ENCODE results near the gene SULT1A2.
"Not testable (repeated sequence)": the region's sequence is repeated elsewhere in the genome, so short reads cannot be mapped to it uniquely, and the experiment has no call there.

Gene SULT1A2

GRCh38 chr16:28589930-28590329 lies 6.9 kb downstream of the SULT1A2 start:
- DNase-seq: no peak

GRCh38 chr16:28589069-28589468 lies 7.8 kb downstream of the SULT1A2 start:
- DNase-seq: no peak

GRCh38 chr16:28587386-28587785 lies 9.5 kb downstream of the SULT1A2 start:
- no peak for DNase-seq

DNA sequence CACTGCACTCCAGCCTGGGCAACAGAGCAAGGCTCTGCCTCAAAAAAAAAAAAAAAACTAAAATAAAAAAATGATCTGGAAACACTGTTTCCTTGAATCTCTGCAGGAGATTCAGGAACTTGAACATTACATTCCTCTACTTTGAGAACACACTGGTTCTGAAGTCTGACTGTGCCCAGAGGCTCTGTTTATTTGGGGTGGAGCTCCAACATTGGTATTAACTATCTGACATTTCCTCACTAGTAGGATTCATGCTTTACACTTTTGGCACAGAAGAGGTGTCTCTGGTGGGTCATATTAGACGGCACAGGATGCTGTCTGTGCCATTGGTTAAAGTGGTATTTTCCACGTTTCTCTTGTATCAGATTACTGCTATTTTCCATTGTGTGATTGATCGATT lies 10.4 kb downstream of the SULT1A2 start:
- DNase-seq: no peak

DNA sequence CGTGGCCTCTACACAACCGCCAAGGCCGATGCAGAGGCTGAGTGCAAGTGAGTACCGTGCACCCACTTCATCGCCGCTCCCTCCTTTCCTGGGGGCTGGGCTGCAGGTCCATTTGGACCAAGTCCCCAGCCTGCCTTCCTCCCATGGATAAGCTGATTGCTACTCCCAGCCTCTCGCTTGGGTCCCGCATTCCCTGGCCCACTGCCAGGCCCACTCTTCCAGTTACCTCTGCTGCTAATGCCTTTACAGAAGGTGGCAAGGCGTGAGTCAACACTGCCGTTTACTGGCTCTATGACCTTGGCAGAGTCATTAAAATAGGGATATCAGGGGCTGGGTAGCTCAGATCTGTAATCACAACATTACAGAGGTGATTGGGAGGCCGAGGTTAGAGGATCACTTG lies 11.2 kb downstream of the SULT1A2 start:
- no peak for DNase-seq

DNA sequence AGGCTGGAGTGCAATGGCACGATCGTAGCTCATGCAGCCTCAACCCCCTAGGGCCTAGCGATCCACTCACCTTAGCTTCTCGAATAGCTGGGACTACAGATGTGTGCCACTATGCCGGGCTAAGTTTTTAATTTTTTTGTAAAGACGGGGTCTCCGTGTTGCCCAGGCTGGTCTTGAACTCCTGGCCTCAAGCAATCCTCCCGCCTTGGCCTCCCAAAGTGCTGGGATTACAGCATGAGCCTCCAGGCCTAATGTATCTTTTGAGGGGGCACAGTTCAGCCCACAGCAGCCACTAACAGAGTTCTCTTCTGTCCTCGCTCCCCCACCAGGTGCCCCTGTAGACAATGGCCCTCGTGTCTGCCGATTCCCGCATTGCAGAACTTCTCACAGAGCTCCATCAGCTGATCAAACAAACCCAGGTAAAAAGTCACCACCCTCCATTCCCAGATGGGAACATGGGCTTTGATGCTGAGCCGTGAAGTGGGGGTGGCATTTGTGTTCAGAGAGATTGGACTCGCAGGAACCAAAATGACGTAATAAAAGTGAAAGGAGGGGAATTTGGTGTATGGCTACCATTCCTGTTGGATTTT lies 16.0 kb downstream of the SULT1A2 start:
- DNase-seq: no peak

- no peak for DNase-seq
Observed at GRCh38 chr16:28575446-28576109, 21.3 kb downstream of the SULT1A2 start.

GRCh38 chr16:28574925-28575324 lies 21.9 kb downstream of the SULT1A2 start:
- no peak for DNase-seq

DNA sequence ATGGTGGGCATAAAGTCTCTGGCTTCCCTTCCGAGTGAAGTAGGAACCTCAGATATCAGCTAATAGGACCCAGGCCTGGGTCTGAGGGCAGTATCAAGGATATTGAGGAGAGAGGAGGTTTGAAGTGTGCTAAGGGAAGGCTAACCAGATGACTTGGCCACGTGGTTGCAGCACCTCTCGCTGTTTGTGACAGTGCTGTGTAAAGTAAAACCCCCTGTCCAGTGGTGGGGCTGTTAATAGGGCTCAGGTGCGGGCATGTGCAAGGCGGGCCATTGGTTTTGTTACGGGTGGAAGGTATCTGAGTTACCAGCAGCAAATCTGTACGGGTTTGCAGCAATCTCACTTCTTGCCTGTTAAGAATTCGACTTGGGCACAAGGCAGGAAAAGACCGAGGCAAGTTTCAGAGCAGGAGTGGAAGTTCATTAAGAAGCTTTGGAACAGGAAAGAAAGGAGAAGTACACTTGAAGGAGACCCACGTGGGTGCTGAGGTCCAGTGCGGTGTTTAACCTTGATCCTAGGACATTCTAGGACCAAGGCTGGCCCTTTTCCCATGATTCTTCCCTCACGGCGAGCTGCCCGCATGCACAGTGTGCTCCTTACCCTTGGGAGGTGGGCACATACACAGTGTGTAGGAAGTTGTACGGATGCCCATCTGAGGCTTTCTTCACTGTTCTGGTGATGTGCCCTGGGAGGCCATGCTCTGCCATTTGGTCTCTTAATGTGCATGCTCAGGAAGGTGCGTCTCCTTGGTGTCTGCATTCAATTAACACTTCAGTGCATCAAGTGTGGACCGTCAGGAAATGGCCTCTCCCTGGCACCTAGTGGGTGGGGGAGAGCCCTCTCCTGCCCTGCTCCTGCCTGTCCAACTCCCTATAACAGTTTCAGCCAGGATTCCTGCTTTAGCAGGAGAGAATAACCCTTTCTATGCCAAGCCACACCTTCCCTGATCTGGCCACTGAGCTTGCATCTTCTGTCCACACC lies 22.8 kb downstream of the SULT1A2 start:
- no peak for DNase-seq

GRCh38 chr16:28572696-28573510 lies 23.9 kb downstream of the SULT1A2 start:
- DNase-seq: no peak

- DNase-seq: no peak
Observed at GRCh38 chr16:28569968-28570752, 26.7 kb downstream of the SULT1A2 start.

DNA sequence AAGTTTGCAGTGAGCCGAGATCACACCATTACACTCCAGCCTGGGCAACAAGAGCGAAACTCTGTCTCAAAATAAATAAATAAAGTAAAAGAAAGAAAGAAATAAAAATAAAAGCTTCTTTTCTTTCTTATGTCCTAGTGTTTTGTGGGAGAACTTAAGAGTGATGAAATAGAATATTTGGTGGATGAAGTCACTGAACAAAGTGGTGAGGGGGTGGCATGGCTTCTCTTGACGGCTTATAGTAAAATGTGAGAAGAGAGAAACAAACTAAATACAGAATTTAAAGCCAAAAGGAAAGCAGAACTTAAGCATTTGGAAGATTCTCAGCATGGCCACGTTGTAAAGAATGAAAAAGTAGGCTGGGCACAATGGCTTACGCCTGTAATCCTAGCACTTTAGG lies 27.8 kb downstream of the SULT1A2 start:
- no peak for DNase-seq

DNA sequence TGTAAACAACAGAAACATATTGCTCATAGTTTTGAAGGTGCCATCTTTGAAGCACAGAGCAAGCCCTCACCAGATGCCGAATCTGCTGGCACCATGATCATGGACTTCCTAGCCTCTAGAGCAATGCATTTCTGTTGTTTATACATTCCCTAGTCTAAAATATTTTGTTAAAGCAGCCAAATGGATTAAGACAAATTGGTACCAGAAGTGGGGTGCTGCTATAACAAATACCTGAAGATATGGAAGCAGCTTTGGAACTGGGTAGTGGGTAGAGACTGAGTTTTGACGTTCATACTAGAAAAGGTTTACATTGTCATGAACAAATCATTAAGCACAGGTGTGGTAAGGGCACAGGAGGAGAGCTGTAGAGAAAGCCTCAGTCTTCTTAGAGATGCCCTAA lies 29.6 kb downstream of the SULT1A2 start:
- DNase-seq: no peak

- not testable (repeated sequence) for DNase-seq
Observed at GRCh38 chr16:28566233-28566925, 30.5 kb downstream of the SULT1A2 start.

GRCh38 chr16:28563218-28563617 lies 33.6 kb downstream of the SULT1A2 start:
- no peak for DNase-seq

DNA sequence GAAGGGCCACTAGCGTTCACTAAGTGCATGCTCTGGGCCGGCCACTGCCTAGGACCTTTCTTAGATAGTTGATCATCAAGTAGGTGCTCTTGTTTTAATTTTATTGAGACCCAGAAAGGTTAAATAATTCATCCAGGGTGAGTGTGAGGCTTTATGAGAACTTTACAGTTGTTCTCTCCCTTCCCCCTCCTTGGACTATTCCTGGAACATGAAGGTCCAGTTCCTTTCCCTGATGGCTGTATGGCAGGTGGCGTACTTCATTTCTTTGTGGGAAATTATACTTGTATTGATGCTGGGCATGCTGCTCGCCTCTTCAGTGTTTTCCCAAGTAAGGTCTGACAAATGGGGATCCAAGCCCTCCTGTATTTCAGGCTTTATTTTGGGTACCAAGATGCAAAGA lies 34.7 kb downstream of the SULT1A2 start:
- DNase-seq: no peak

- DNase-seq: no peak
Observed at GRCh38 chr16:28561557-28562187, 35.2 kb downstream of the SULT1A2 start.

DNA sequence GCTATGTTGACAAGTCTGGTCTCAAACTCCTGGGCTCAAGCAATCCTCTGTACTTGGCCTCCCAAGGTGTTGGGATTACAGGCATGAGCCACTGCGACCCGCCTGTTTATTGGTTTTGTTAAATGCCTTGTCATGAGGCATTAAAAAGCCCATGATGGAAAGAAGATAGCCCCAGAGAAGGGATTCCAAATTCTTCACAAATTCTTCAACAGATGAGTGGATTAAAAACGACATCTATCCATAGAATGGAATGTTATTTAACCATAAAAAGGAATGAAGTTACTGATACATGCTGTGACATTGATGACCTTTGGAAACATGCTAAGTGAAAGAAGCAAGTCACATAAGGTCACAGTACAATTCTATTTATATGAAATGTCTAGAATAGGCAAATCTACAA lies 38.4 kb downstream of the SULT1A2 start:
- DNase-seq: no peak

GRCh38 chr16:28556914-28557320 lies 39.9 kb downstream of the SULT1A2 start:
- DNase-seq: no peak

DNA sequence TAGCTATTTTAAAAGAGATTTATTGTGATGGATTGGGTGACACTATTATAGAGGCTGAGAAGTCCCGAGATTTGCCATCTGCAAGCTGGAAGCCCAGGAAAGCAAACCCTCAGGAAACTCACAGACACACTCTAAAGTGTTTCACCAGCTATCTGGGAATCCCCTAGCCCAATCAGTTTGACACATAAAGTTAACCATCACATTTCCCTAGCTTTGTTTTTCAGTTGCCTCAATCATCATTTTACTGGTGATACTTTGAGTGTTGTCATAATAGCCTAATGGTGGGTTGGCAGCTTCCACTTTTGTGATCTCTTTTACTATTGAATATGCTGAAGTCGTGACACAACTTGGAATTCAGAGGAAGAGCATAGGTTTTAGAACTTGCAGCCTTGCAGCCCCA lies 41.3 kb downstream of the SULT1A2 start:
- DNase-seq: no peak

Data from kidney glomerular epithelial cell (primary cell).